AG10803 (cell line): ENCODE results near the gene CSTF2.

Source experiments
- DNase-seq: peaks from one replicate; pipeline ENCODE4 v3.0.0; 2010; ENCODE audit warnings: low read depth
- H3K4me3 ChIP-seq: 2 replicates; pipeline ENCODE4 v1.5.1; 2011; ENCODE audit warnings: mild to moderate bottlenecking, low read length, control low read depth
- TF ChIP-seq, protein P1 (sequence below): conservative IDR thresholded peaks from 2 replicates; pipeline ENCODE4 v1.5.1; 2011; ENCODE audit warnings: mild to moderate bottlenecking, low read length, control low read depth, inconsistent platforms

The CSTF2 gene

DNA sequence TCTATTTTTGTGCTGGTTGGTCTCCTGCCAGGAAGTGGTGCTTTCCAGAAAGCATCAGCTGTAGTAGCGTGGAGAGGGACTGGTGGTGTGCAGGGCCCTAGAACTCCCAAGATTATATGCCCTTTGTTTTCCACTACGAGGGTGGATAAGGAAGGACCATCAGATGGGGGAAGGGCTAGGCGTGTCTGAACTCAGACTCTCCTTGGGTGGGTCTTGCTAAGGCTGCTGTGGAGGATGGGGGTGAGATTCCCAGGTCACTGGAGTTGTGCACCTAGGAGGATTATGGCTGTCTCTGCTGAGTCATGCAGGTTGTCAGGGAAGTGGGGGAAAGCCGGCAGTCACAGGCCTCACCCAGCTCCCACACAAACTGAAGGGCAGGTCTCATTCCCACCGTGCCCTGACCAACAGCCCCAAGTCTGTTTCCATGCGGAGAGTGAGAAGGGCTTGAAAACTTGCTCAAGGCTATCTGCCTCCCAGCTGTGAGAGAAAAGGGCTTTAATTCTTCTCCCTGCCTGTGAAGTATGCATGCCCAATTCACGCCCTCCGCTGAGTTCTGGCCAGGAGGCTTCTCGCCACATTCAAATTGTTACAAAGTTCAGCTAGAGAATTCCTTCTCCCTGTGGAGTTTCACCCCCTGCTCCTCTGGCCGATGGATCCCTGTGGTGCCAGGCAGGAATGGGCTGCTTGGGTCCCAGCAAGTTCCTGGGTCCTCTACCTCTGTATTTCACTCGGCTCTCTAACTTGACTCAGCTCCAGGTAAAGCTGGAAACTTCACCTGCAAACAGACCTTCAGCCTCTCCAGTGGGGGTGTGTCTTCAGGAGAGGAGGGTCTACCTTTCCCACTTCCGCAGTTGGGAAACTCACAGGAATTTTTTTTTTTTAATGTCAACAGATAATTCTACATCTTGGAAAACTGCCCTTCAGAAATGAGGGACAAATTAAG is 7.7 kb upstream of the CSTF2 start:
- no peak for DNase-seq
- TF ChIP-seq, protein P1, sequence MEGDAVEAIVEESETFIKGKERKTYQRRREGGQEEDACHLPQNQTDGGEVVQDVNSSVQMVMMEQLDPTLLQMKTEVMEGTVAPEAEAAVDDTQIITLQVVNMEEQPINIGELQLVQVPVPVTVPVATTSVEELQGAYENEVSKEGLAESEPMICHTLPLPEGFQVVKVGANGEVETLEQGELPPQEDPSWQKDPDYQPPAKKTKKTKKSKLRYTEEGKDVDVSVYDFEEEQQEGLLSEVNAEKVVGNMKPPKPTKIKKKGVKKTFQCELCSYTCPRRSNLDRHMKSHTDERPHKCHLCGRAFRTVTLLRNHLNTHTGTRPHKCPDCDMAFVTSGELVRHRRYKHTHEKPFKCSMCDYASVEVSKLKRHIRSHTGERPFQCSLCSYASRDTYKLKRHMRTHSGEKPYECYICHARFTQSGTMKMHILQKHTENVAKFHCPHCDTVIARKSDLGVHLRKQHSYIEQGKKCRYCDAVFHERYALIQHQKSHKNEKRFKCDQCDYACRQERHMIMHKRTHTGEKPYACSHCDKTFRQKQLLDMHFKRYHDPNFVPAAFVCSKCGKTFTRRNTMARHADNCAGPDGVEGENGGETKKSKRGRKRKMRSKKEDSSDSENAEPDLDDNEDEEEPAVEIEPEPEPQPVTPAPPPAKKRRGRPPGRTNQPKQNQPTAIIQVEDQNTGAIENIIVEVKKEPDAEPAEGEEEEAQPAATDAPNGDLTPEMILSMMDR: no peak
- H3K4me3 ChIP-seq: no peak overlapping the region

DNA sequence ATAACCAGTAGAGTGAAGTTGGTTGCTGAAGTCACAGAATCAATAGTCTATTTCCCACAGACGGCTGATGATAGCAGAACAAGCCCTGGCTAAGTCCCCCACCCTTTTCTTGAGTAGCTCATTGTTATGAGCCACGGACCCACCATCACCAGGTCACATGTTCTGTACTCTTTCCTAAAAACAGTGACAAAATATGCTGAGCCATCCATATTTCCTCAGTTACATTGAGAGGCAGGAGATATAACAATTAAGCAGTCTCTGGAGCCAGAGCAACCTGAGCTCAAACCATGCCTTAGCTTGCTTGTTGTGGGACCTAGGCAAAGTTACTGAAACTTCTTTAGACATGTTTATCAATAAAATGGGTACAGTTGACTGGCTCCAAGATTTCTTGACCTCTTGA is 2.9 kb upstream of the CSTF2 start:
- no peak for DNase-seq
- TF ChIP-seq, protein P1: no peak
- no peak overlapping the region for H3K4me3 ChIP-seq

DNA sequence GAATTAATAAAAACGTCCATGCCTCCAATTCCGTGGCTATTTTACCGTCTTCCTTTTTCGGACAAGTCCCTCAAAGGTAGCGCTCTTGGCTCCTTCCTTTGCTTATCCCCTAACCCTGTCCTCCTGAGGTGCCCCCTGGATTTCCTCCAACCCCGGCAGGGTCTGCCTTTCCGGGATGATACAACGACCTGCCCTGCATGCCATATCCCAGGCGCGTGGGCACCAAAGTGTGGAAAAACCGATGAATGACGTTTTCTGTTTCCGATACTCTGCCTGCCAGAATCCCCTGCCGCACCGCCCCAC is 706 bp upstream of the CSTF2 start:
- peak overlapping the region; percentile 78 for H3K4me3 ChIP-seq
- no peak for DNase-seq
- TF ChIP-seq, protein P1: no peak

DNA sequence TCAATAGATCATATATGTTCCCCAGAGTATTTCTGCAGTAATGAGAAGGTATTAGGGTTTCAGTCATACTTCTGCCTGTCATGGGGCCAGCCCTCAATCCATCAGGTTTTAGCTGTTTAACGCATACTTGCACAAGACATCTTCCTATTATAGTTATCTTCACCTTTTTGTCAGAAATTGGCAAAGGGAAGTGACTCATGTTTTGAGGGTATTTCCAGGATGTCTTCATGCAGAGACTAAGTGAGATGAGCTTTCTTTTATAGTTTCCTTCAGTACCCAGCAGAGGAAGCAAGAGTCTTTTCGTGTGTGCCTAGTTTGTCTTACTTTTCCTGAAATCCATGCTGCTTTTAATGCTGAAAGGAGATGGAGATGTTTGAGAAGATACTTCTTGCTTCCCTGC is 9.5 kb downstream of the CSTF2 start:
- TF ChIP-seq, protein P1: no peak
- DNase-seq: peak; percentile 1
- H3K4me3 ChIP-seq: no peak overlapping the region

DNA sequence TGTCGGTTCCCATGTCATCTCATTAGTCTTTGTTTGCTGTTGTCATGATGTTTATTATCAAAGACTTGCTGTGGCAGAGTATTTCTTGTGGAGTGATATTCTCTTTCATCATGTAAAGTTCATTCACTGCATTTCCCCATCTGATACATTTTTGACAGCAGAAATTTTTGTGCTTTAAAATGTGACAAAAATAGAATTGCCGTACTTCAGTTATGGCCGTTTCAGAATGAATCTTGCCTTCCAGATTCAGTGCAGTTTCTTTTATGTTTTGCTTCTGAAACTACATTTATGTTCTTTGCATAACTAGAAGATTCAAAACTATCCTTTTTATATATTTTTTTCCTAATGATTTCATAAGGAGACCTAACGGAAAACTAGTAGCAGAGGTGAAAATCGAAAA is 10.0 kb downstream of the CSTF2 start:
- TF ChIP-seq, protein P1: no peak
- no peak overlapping the region for H3K4me3 ChIP-seq
- DNase-seq: no peak

DNA sequence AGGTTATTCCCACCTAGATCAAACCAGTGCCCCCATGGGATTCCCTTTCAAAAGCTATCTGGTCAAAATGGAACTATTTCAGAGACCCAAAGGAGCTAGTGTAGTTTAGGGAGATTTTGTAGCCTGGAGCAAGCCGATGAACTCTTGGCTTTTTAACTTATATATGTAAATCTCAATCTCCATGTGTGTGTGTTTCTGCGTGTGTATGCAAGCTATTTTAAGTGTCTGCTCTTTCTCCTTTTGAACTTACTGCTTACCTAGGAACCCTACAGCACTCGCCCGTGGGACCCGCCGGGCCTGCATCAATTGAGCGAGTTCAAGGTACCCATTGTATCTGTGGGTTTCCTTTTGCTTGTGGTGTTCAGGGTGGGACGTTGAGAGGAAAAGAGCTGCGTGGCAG is 10.4 kb downstream of the CSTF2 start:
- no peak overlapping the region for H3K4me3 ChIP-seq
- DNase-seq: no peak
- TF ChIP-seq, protein P1: no peak

DNA sequence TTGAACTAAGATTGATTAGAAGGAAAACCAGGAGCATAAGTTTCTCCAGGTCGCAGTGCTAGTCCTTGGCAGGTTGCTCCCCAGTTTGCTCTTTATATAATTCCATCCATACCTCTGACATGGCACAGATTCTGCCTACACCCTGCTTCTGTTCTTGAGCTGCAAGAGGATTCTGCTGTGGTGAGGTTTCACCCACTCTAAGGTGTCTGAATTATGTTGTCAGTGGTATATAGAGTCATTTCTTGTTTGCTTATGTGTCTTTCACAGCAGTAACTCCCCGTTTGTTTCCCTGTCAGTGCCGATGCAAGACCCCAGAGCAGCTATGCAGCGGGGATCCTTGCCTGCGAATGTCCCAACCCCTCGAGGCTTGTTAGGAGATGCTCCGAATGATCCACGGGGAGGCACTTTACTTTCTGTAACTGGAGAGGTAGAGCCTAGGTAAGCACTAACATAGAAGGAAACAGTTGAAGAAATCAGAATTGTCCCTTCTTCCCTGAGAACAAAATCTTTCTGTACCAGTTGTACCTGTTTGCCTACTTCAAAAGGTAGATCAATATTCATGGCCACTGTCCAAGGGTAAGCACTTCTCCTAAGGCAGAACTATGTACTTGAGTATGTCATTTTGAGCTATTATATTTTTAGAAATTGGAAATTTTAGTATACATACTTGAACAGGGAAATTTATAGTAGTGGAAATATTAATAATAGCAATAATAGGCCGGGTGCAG is 11.2 kb downstream of the CSTF2 start:
- no peak for DNase-seq
- TF ChIP-seq, protein P1: no peak
- no peak overlapping the region for H3K4me3 ChIP-seq
